DND-41 (cell line): Measurements from ENCODE around the gene LGALS7.

Experiments
- CTCF ChIP-seq: IDR thresholded peaks from 2 replicates; pipeline ENCODE4 v1.5.1; 2012; ENCODE audit warnings: borderline replicate concordance, low read length, moderate library complexity, mild to moderate bottlenecking; ENCODE audit not compliant: poor library complexity, severe bottlenecking; ENCODE audit errors: extremely low read depth
- EZH2 ChIP-seq: IDR thresholded peaks from 3 replicates; pipeline ENCODE4 v1.6.1; 2012; ENCODE audit warnings: borderline replicate concordance, low read depth, mild to moderate bottlenecking, moderate library complexity, low read length, inconsistent platforms; ENCODE audit not compliant: severe bottlenecking

GRCh38 chr19:38736413-38737280 is 36.7 kb downstream of the LGALS7 start:
- TF ChIP-seq CTCF (no peak), EZH2 (no peak)
